Endothelial cell of umbilical vein (primary cell): Measurements from ENCODE around the gene LOXL3. TPM values are rescaled to one million over a fixed set of nuclear protein-coding genes. Genes with fewer than 3 reads are reported as not detected.

Experiments used
- BruUV-seq: library from RNA; stranded (reverse); fragments of 400-500 nt; replicated peaks from 2 replicates; lab custom pipeline; 2021; lab: Mats Ljungman, UMichigan
- CTCF ChIA-PET: fragments of 300-600, 350-600 bp; sonication (Branson Sonifier 250); formaldehyde crosslinking; loops from one replicate; lab custom pipeline; 2021; ENCODE audit warnings: antibody characterized with exemption, inconsistent platforms; lab: Charles Lee
- POLR2A ChIA-PET: fragments of 300-600, 350-600 bp; sonication (Branson Sonifier 250); formaldehyde crosslinking; loops from one replicate; lab custom pipeline; 2021; ENCODE audit warnings: antibody characterized with exemption, inconsistent platforms; lab: Charles Lee
- DNase-seq: peaks from one replicate; pipeline ENCODE4 v3.0.0-alpha.2; 2011; ENCODE audit warnings: low read depth, low spot score
- FAIRE-seq: peaks from 2 replicates; lab custom pipeline; 2011; peaks lifted over from hg19 to GRCh38; lab: Jason Lieb, UNC
- H2AFZ ChIP-seq: 2 replicates; pipeline ENCODE4 v1.6.0; 2012; ENCODE audit warnings: low read depth, low read length, control low read depth, inconsistent platforms
- H3K27ac ChIP-seq: 2 replicates; pipeline ENCODE4 v1.5.1; 2011; ENCODE audit warnings: low read depth, mild to moderate bottlenecking, control low read depth, low read length, moderate library complexity; ENCODE audit not compliant: insufficient read depth
- H3K27me3 ChIP-seq, 2 experiments: 2 replicates each; pipeline versions ENCODE4 v1.6.0 to v1.6.1; 2011; ENCODE audit warnings: low read length in 2 of 2, mixed read lengths in 1 of 2; ENCODE audit not compliant: control insufficient read depth in 2 of 2, insufficient read depth in 2 of 2
- H3K36me3 ChIP-seq, 2 experiments: 2 replicates in 1 of 2; 3 replicates in 1 of 2; pipeline ENCODE4 v1.5.1; 2011; ENCODE audit warnings: low read length in 2 of 2, mild to moderate bottlenecking in 1 of 2, moderate library complexity in 1 of 2; ENCODE audit not compliant: control insufficient read depth in 2 of 2, insufficient read depth in 2 of 2; ENCODE audit errors: extremely low read depth in 1 of 2
- H3K4me1 ChIP-seq: 3 replicates; pipeline ENCODE4 v1.5.1; 2011; ENCODE audit warnings: mild to moderate bottlenecking, low read length; ENCODE audit not compliant: control insufficient read depth, insufficient read depth; ENCODE audit errors: extremely low read depth
- H3K4me2 ChIP-seq: 2 replicates; pipeline ENCODE4 v1.6.1; 2011; ENCODE audit warnings: low read length, control low read depth, mixed read lengths; ENCODE audit not compliant: insufficient read depth
- H3K4me3 ChIP-seq, 3 experiments: fragments of 200-600 bp in 1 of 3; sonication (generic), shearing (Covaris generic) in 1 of 3; replicated peaks in 1 of 3; 2 replicates each; pipeline ENCODE4 v1.5.1; 2011 to 2016; ENCODE audit warnings: control low read depth in 3 of 3, low read length in 3 of 3, mild to moderate bottlenecking in 2 of 3, inconsistent platforms in 1 of 3, low read depth in 1 of 3, moderate library complexity in 1 of 3; ENCODE audit not compliant: insufficient read depth in 1 of 3
- H3K79me2 ChIP-seq: 2 replicates; pipeline ENCODE4 v1.6.0; 2012; ENCODE audit warnings: low read length, inconsistent platforms; ENCODE audit not compliant: control insufficient read depth, insufficient read depth
- H3K9ac ChIP-seq: replicated peaks from 2 replicates; pipeline ENCODE3; 2011; ENCODE audit warnings: low read length, control low read depth; ENCODE audit not compliant: insufficient read depth; ENCODE audit errors: extremely low read depth
- H3K9me1 ChIP-seq: replicated peaks from 3 replicates; pipeline ENCODE4 v1.6.0; 2011; ENCODE audit warnings: mild to moderate bottlenecking, low read length; ENCODE audit not compliant: control insufficient read depth, insufficient read depth; ENCODE audit errors: extremely low read depth
- H3K9me3 ChIP-seq: replicated peaks from 2 replicates; pipeline ENCODE4 v1.5.1; 2012; ENCODE audit warnings: low read length, inconsistent platforms; ENCODE audit not compliant: control insufficient read depth, insufficient read depth
- H4K20me1 ChIP-seq: replicated peaks from 2 replicates; pipeline ENCODE3; 2011; ENCODE audit warnings: mild to moderate bottlenecking, low read length; ENCODE audit not compliant: control insufficient read depth, insufficient read depth; ENCODE audit errors: extremely low read depth
- EZH2 ChIP-seq: IDR thresholded peaks from 2 replicates; pipeline ENCODE4 v1.6.1; 2012; ENCODE audit warnings: borderline replicate concordance, low read depth, mild to moderate bottlenecking, moderate library complexity, low read length, inconsistent platforms; ENCODE audit not compliant: severe bottlenecking
- FOS ChIP-seq: IDR thresholded peaks from 2 replicates; pipeline ENCODE4 v1.6.1; 2011; ENCODE audit warnings: mild to moderate bottlenecking, low read length, moderate library complexity, borderline replicate concordance; ENCODE audit not compliant: insufficient read depth
- GATA2 ChIP-seq: IDR thresholded peaks from 2 replicates; pipeline ENCODE4 v1.7.0; 2011; ENCODE audit warnings: low read depth, mild to moderate bottlenecking, moderate library complexity, mixed read lengths, low read length; ENCODE audit not compliant: insufficient read length, insufficient read depth
- JUN ChIP-seq: IDR thresholded peaks from 2 replicates; pipeline ENCODE4 v1.6.1; 2011; ENCODE audit warnings: borderline replicate concordance, low read depth; ENCODE audit not compliant: insufficient read length, insufficient read depth
- MYC ChIP-seq: IDR thresholded peaks from one replicate; pipeline ENCODE4 v1.6.1; 2011; ENCODE audit warnings: mild to moderate bottlenecking, low read depth, low read length
- POLR2A ChIP-seq: IDR thresholded peaks from 2 replicates; pipeline ENCODE4 v1.6.1; 2012; ENCODE audit warnings: low read depth, mild to moderate bottlenecking, control low read depth, low read length
- POLR2AphosphoS5 ChIP-seq: IDR thresholded peaks from 2 replicates; pipeline ENCODE4 v1.6.1; 2012; ENCODE audit warnings: low read depth, mild to moderate bottlenecking, control low read depth, low read length, moderate library complexity; ENCODE audit not compliant: insufficient read depth
- dilution Hi-C: fragments of 300-500 bp; cut with MboI; formaldehyde crosslinking; loops from one replicate; pipeline ENCODE4 v1.15.0; 2019; ENCODE audit warnings: low sequenced_read_pairs; ENCODE audit not compliant: extremely low pct_ligation_motif_present
- intact Hi-C: fragments of 100-400 bp; cut with micrococcal nuclease; formaldehyde crosslinking; loops from one replicate; pipeline ENCODE4 v1.10.0; 2022
- polyA plus RNA-seq, 4 experiments: library from polyadenylated mRNA; depleted of rRNA in 3 of 4; stranded (reverse) in 3 of 4; unstranded in 1 of 4; fragments of >200 nt; gene quantifications; 2 replicates each; pipeline versions ENCODE4 v1.2.1 to v1.2.3, GENCODE V29; 2011 to 2012; ENCODE audit warnings: missing spikeins in 1 of 4
- total RNA-seq: library from RNA; stranded (reverse); gene quantifications from 2 replicates; pipeline ENCODE4 v1.2.3, GENCODE V29; 2021
- TF ChIP-seq, protein P1 (sequence below), 2 donors: IDR thresholded peaks; 1 replicate in 1 of 2; 2 replicates in 1 of 2; pipeline ENCODE4 v1.5.1; 2011; ENCODE audit warnings: low read length in 2 of 2, mild to moderate bottlenecking in 2 of 2, moderate library complexity in 2 of 2, control low read depth in 1 of 2, inconsistent platforms in 1 of 2, low read depth in 1 of 2; ENCODE audit not compliant: insufficient read depth in 1 of 2; ENCODE audit errors: extremely low read depth in 1 of 2
- TF ChIP-seq, protein P2 (sequence below): IDR thresholded peaks from 2 replicates; pipeline ENCODE4 v1.6.1; 2011; ENCODE audit not compliant: insufficient read depth, insufficient read length

LOXL3 gene
- total and polyA plus RNA-seq, 2 donors (not counting 3 experiments of a cell fraction or from before 2014, with no cell fraction given) = 0.95 to 1.3 TPM

DNA sequence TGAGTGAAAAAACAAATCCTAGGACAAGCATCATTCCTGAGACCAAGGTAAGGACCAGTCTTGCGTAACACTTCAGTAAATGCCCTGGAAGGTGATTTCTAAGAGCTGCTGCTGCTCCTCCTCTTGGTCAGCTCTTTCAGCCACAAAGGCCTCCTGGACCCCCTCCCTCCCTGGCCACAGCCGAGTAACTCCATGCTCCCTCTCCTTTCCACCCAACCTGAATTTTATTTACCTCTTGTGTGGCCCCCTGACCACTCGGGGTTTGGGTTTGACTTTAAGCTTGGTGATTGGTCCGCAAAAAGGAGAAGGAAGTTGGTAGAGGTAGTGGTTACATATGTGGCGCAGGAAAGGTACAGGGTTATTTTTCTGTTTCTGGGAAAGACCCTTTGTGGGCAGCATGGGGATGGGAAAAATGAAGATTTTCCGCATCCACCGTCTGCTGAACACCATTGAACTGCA is 14.8 kb downstream of the LOXL3 start:
- TF ChIP-seq JUN (no peak), POLR2AphosphoS5 (no peak), GATA2 (no peak), POLR2A (no peak), FOS (no peak), MYC (no peak), EZH2 (no peak)
- TF ChIP-seq, protein P1, sequence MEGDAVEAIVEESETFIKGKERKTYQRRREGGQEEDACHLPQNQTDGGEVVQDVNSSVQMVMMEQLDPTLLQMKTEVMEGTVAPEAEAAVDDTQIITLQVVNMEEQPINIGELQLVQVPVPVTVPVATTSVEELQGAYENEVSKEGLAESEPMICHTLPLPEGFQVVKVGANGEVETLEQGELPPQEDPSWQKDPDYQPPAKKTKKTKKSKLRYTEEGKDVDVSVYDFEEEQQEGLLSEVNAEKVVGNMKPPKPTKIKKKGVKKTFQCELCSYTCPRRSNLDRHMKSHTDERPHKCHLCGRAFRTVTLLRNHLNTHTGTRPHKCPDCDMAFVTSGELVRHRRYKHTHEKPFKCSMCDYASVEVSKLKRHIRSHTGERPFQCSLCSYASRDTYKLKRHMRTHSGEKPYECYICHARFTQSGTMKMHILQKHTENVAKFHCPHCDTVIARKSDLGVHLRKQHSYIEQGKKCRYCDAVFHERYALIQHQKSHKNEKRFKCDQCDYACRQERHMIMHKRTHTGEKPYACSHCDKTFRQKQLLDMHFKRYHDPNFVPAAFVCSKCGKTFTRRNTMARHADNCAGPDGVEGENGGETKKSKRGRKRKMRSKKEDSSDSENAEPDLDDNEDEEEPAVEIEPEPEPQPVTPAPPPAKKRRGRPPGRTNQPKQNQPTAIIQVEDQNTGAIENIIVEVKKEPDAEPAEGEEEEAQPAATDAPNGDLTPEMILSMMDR (IDR thresholded peaks at IDR 0.05; ENCODE audit: extremely low read depth in 1 of 2, insufficient read depth in 1 of 2, low read depth in 1 of 2, low read length in 2 of 2) = no peak
- TF ChIP-seq, protein P2, sequence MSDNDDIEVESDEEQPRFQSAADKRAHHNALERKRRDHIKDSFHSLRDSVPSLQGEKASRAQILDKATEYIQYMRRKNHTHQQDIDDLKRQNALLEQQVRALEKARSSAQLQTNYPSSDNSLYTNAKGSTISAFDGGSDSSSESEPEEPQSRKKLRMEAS = no peak
- dilution Hi-C loops (no loop called here), intact Hi-C loops (no loop called here)
- FAIRE-seq (no peak), DNase-seq (no peak)
- no peaks in the 10 kb centered on the region for H3K9me1 ChIP-seq
- ChIA-PET CTCF (no interaction called here), POLR2A (no interaction called here)
- H2AFZ ChIP-seq = no peak overlapping the region
- H4K20me1 ChIP-seq = no peaks in the 10 kb centered on the region
- H3K4me3 ChIP-seq = no peak overlapping the region
- no TSS peak for BruUV-seq
- no peaks in the 10 kb centered on the region for H3K79me2 ChIP-seq
- no peak overlapping the region for H3K27ac ChIP-seq
- no peak overlapping the region for H3K9ac ChIP-seq
- peaks cover 13 to 16% of the 10 kb centered on the region in 2 experiments for H3K27me3 ChIP-seq
- no peak overlapping the region for H3K4me2 ChIP-seq
- no peaks in the 10 kb centered on the region for H3K36me3 ChIP-seq
- no peaks in the 10 kb centered on the region for H3K9me3 ChIP-seq
- no peaks in the 10 kb centered on the region for H3K4me1 ChIP-seq
